PC-3 (cell line): ENCODE results near the gene TMEM132E.

ENCODE experiments used
- EZH2 ChIP-seq: fragments of 300-600 bp; sonication (generic); IDR thresholded peaks from one replicate; pipeline ENCODE4 v1.6.1; 2017; ENCODE audit warnings: antibody characterized with exemption, mild to moderate bottlenecking, low read length; ENCODE audit not compliant: unreplicated experiment
- EZH2phosphoT487 ChIP-seq: fragments of 300-600 bp; sonication (generic); IDR thresholded peaks from 2 replicates; pipeline ENCODE4 v1.6.1; 2018; ENCODE audit warnings: mild to moderate bottlenecking, antibody characterized with exemption, low read length, borderline replicate concordance
- TF ChIP-seq, protein P1 (sequence below): fragments of 300-600 bp; sonication (generic); conservative IDR thresholded peaks from 2 replicates; pipeline ENCODE4 v1.5.1; 2017; ENCODE audit warnings: antibody characterized with exemption, low read depth, mild to moderate bottlenecking, low read length

GRCh38 chr17:34610506-34610905, 31.1 kb downstream of the TMEM132E start:
- TF ChIP-seq, protein P1, sequence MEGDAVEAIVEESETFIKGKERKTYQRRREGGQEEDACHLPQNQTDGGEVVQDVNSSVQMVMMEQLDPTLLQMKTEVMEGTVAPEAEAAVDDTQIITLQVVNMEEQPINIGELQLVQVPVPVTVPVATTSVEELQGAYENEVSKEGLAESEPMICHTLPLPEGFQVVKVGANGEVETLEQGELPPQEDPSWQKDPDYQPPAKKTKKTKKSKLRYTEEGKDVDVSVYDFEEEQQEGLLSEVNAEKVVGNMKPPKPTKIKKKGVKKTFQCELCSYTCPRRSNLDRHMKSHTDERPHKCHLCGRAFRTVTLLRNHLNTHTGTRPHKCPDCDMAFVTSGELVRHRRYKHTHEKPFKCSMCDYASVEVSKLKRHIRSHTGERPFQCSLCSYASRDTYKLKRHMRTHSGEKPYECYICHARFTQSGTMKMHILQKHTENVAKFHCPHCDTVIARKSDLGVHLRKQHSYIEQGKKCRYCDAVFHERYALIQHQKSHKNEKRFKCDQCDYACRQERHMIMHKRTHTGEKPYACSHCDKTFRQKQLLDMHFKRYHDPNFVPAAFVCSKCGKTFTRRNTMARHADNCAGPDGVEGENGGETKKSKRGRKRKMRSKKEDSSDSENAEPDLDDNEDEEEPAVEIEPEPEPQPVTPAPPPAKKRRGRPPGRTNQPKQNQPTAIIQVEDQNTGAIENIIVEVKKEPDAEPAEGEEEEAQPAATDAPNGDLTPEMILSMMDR: no peak
- no peak for TF ChIP-seq EZH2phosphoT487
- TF ChIP-seq EZH2: no peak
